Nephron progenitor cell (in vitro differentiated cells): ENCODE data around the gene CA11.

ENCODE experiments used
- DNase-seq: peaks from one replicate; pipeline ENCODE4 v3.0.0; 2021
- H3K27ac Mint-ChIP-seq: 2 replicates; pipeline ENCODE4 v1.8.0; 2021; ENCODE audit warnings: mild to moderate bottlenecking, moderate library complexity, mixed read lengths
- H3K27me3 Mint-ChIP-seq: 2 replicates; pipeline ENCODE4 v1.8.0; 2021; ENCODE audit warnings: mild to moderate bottlenecking, low read depth, mixed read lengths; ENCODE audit not compliant: poor library complexity
- H3K36me3 Mint-ChIP-seq: 2 replicates; pipeline ENCODE4 v1.8.0; 2021; ENCODE audit warnings: low read depth, mixed read lengths
- H3K4me1 Mint-ChIP-seq: 2 replicates; pipeline ENCODE4 v1.8.0; 2021; ENCODE audit warnings: mixed read lengths
- H3K4me3 Mint-ChIP-seq: 2 replicates; pipeline ENCODE4 v1.8.0; 2021; ENCODE audit warnings: mild to moderate bottlenecking, moderate library complexity, mixed read lengths
- H3K9me3 Mint-ChIP-seq: 2 replicates; pipeline ENCODE4 v1.8.0; 2021; ENCODE audit warnings: mild to moderate bottlenecking, moderate library complexity, mixed read lengths
- TF ChIP-seq, protein P1 (sequence below): fragments of 200-600 bp; sonication (generic); IDR thresholded peaks from 2 replicates; pipeline ENCODE4 v1.5.0; 2021; ENCODE audit warnings: antibody characterized with exemption

The CA11 gene

GRCh38 chr19:48671446-48671995 is 25.5 kb upstream of the CA11 start:
- H3K4me1 Mint-ChIP-seq = peaks cover 52% of the 10 kb centered on the region
- peak overlapping the region; percentile 80 for H3K27ac Mint-ChIP-seq
- peaks cover 14% of the 10 kb centered on the region for H3K27me3 Mint-ChIP-seq
- TF ChIP-seq, protein P1, sequence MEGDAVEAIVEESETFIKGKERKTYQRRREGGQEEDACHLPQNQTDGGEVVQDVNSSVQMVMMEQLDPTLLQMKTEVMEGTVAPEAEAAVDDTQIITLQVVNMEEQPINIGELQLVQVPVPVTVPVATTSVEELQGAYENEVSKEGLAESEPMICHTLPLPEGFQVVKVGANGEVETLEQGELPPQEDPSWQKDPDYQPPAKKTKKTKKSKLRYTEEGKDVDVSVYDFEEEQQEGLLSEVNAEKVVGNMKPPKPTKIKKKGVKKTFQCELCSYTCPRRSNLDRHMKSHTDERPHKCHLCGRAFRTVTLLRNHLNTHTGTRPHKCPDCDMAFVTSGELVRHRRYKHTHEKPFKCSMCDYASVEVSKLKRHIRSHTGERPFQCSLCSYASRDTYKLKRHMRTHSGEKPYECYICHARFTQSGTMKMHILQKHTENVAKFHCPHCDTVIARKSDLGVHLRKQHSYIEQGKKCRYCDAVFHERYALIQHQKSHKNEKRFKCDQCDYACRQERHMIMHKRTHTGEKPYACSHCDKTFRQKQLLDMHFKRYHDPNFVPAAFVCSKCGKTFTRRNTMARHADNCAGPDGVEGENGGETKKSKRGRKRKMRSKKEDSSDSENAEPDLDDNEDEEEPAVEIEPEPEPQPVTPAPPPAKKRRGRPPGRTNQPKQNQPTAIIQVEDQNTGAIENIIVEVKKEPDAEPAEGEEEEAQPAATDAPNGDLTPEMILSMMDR = no peak
- H3K36me3 Mint-ChIP-seq = peaks cover 4% of the 10 kb centered on the region
- H3K9me3 Mint-ChIP-seq = peaks cover 7% of the 10 kb centered on the region
- H3K4me3 Mint-ChIP-seq = peak overlapping the region; percentile 39
- DNase-seq = no peak

DNA sequence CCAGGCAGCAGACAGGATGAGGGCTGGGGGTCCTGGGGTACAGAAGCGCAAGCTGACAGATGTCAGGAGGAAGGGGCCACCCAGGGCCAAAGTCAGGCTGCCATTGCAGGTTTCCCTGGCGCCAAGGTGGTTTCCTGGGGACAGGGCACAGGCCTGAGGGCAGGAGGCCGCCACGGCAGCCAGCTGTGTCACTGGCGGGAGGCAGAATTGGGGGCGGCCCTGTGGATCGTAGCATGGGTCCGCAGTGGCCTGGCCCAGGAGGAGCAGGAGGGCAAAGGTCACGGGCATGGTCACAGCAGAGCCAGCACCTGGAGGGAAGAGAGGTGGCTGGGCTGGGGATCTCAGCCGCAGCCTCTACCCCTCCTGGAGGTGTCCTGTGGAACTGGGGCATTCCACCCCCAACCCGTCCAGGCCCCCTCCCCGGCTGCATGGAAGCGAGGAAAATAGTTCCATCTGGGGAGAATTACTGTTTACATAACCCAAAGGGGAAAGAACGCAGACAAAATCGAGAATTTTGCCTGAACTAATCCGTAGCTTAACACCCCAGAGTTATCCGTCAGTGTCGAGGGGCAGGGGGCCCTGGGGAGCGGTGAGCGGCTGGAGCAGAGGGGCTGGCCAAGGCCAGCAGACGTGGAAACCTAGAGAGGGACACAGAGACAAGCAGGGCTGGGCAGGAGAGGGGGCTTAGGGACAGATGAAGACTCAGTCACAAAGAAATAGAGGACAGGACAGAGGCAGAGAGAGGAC is 24.9 kb upstream of the CA11 start:
- Mint-ChIP-seq H3K4me1 (peaks cover 55% of the 10 kb centered on the region), H3K4me3 (peak overlapping the region; percentile 39), H3K9me3 (peaks cover 7% of the 10 kb centered on the region), H3K27ac (peak overlapping the region; percentile 80), H3K36me3 (peaks cover 4% of the 10 kb centered on the region), H3K27me3 (peaks cover 14% of the 10 kb centered on the region)
- DNase-seq = peak; percentile 36
- TF ChIP-seq, protein P1 = no peak

- TF ChIP-seq, protein P1 = no peak
- no peak overlapping the region for H3K4me3 Mint-ChIP-seq
- peaks cover 50% of the 10 kb centered on the region for H3K4me1 Mint-ChIP-seq
- H3K36me3 Mint-ChIP-seq = peaks cover 4% of the 10 kb centered on the region
- DNase-seq = no peak
- H3K27ac Mint-ChIP-seq = no peak overlapping the region
- peaks cover 7% of the 10 kb centered on the region for H3K9me3 Mint-ChIP-seq
- H3K27me3 Mint-ChIP-seq = peaks cover 11% of the 10 kb centered on the region
Measured at GRCh38 chr19:48669903-48670668, 24.1 kb upstream of the CA11 start.

- Mint-ChIP-seq H3K36me3 (peaks cover 4% of the 10 kb centered on the region), H3K4me1 (peaks cover 40% of the 10 kb centered on the region), H3K4me3 (no peak overlapping the region), H3K27me3 (peaks cover 4% of the 10 kb centered on the region), H3K9me3 (peaks cover 7% of the 10 kb centered on the region), H3K27ac (no peak overlapping the region)
- no peak for DNase-seq
- TF ChIP-seq, protein P1 = no peak
Measured at GRCh38 chr19:48668761-48669160, 22.8 kb upstream of the CA11 start.

DNA sequence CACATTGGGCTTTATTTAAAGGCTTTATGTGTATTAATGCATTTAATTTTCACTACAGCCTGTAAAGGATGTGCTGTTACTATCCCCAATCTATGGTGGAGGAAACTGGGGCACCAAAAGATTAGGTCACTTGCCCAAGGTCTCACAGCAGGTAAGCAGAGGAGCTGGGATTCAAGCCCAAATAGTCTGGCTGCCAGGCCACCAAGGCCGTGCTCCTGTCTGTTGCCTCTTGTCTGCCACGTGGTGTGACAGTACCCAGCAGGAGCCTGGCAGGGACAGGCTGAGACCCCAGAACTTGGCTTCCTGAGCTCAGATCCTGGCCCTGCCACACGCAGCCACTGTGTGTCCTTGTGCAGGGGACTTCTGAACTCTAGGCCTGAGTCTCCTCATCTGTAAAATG is 22.3 kb upstream of the CA11 start:
- H3K9me3 Mint-ChIP-seq = peaks cover 7% of the 10 kb centered on the region
- TF ChIP-seq, protein P1 = no peak
- no peak for DNase-seq
- H3K4me3 Mint-ChIP-seq = no peak overlapping the region
- peaks cover 36% of the 10 kb centered on the region for H3K4me1 Mint-ChIP-seq
- peaks cover 4% of the 10 kb centered on the region for H3K27me3 Mint-ChIP-seq
- no peak overlapping the region for H3K27ac Mint-ChIP-seq
- peaks cover 4% of the 10 kb centered on the region for H3K36me3 Mint-ChIP-seq
